HL-60 (cell line): ENCODE results near the gene NKAIN2.

Experiments used
- DNase-seq, 2 experiments: peaks; one replicate each; pipeline ENCODE4 v3.0.0-alpha.2; 2010 to 2020; ENCODE audit warnings: low read depth in 1 of 2, low spot score in 1 of 2
- H3K27ac ChIP-seq: fragments of 250-450 bp; sonication (Bioruptor Pico); replicated peaks from 2 replicates; pipeline ENCODE4 v1.5.1; 2020; ENCODE audit warnings: mild to moderate bottlenecking, moderate library complexity
- H3K27me3 ChIP-seq: fragments of 250-450 bp; sonication (Bioruptor Pico); 2 replicates; pipeline ENCODE4 v1.5.1; 2021; ENCODE audit warnings: mild to moderate bottlenecking, moderate library complexity; ENCODE audit not compliant: insufficient read depth, poor library complexity, severe bottlenecking
- H3K4me3 ChIP-seq: replicated peaks from 2 replicates; pipeline ENCODE4 v1.5.1; 2011; ENCODE audit warnings: mild to moderate bottlenecking, control low read depth, low read length; ENCODE audit not compliant: insufficient read depth
- GABPA ChIP-seq: IDR thresholded peaks from 2 replicates; pipeline ENCODE4 v1.6.1; 2012; ENCODE audit warnings: low read depth
- POLR2AphosphoS5 ChIP-seq: IDR thresholded peaks from 2 replicates; pipeline ENCODE4 v1.6.1; 2012; ENCODE audit warnings: low read depth
- REST ChIP-seq: IDR thresholded peaks from 2 replicates; pipeline ENCODE4 v1.6.1; 2012; ENCODE audit warnings: low read depth; ENCODE audit not compliant: insufficient replicate concordance
- SPI1 ChIP-seq: IDR thresholded peaks from 2 replicates; pipeline ENCODE4 v1.6.1; 2012; ENCODE audit warnings: low read depth, mild to moderate bottlenecking, borderline replicate concordance
- TF ChIP-seq, protein P1 (sequence below): IDR thresholded peaks from one replicate; pipeline ENCODE4 v1.5.1; 2011; ENCODE audit warnings: low read length, control low read depth, inconsistent platforms; ENCODE audit not compliant: insufficient read depth

NKAIN2 gene

DNA sequence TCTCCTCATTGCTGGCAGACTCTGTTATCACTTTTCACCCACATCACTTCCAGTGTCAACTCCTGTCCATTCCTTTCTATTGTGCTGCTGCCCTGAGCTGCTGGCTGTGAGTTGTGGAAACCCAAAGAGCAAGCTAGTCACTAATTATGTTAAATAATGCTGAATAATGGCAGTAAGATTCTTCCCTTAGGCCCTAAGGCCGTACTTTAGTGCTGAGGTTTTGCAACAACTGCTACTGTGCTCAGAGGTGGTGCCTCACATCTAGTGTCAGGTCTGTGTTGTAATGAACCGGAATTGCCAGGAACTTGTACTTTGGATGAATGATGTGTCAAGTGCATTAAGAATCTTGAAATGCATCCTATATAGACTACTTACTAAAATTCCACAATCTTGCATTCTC lies 786.3 kb downstream of the NKAIN2 start:
- TF ChIP-seq GABPA (no peak), POLR2AphosphoS5 (no peak), SPI1 (no peak), REST (no peak)
- TF ChIP-seq, protein P1, sequence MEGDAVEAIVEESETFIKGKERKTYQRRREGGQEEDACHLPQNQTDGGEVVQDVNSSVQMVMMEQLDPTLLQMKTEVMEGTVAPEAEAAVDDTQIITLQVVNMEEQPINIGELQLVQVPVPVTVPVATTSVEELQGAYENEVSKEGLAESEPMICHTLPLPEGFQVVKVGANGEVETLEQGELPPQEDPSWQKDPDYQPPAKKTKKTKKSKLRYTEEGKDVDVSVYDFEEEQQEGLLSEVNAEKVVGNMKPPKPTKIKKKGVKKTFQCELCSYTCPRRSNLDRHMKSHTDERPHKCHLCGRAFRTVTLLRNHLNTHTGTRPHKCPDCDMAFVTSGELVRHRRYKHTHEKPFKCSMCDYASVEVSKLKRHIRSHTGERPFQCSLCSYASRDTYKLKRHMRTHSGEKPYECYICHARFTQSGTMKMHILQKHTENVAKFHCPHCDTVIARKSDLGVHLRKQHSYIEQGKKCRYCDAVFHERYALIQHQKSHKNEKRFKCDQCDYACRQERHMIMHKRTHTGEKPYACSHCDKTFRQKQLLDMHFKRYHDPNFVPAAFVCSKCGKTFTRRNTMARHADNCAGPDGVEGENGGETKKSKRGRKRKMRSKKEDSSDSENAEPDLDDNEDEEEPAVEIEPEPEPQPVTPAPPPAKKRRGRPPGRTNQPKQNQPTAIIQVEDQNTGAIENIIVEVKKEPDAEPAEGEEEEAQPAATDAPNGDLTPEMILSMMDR = no peak
- H3K27me3 ChIP-seq = no peaks in the 10 kb centered on the region
- H3K27ac ChIP-seq = no peak overlapping the region
- DNase-seq = no peak
- no peak overlapping the region for H3K4me3 ChIP-seq

GRCh38 chr6:124599656-124600055 lies 796.0 kb downstream of the NKAIN2 start:
- TF ChIP-seq SPI1 (no peak), POLR2AphosphoS5 (no peak), REST (no peak), GABPA (no peak)
- TF ChIP-seq, protein P1 = no peak
- no peak for DNase-seq
- no peak overlapping the region for H3K4me3 ChIP-seq
- H3K27ac ChIP-seq = no peak overlapping the region
- H3K27me3 ChIP-seq = no peaks in the 10 kb centered on the region

DNA sequence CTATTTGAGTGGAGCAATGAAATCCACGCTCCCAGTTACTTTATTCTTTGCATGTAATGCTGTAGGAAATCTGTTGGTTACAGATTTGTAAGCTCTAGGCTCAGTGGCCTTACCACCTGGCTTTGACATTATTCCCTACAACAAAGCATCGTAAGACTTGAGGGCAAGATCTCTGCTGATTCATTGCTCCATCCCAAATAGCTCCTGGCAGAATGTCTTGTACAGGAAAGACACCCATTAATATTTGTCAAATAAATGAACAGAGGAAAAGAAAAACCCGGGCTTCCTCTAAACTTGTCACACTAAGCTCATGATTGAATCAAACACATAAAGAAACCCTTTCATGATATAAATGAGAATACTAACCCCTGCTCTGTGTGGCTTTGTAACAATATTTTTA lies 801.1 kb downstream of the NKAIN2 start:
- TF ChIP-seq POLR2AphosphoS5 = no peak
- TF ChIP-seq REST = no peak
- TF ChIP-seq SPI1 = no peak
- TF ChIP-seq, protein P1 = no peak
- no peak for TF ChIP-seq GABPA
- no peak overlapping the region for H3K27ac ChIP-seq
- H3K4me3 ChIP-seq = no peak overlapping the region
- DNase-seq = no peak
- no peaks in the 10 kb centered on the region for H3K27me3 ChIP-seq
